CD4-positive, alpha-beta memory T cell (primary cell): ENCODE results near the gene KIAA1958. TPM values are rescaled to one million over a fixed set of nuclear protein-coding genes. Genes with fewer than 3 reads are reported as not detected.

Experiments
- CTCF ChIA-PET: fragments of 350-600 bp; sonication (Branson Sonifier 250); formaldehyde crosslinking; loops from one replicate; lab custom pipeline; 2021; ENCODE audit warnings: inconsistent platforms; ENCODE audit not compliant: partially characterized antibody; lab: Charles Lee
- POLR2A ChIA-PET: fragments of 350-600 bp; sonication (Branson Sonifier 250); formaldehyde crosslinking; loops from one replicate; lab custom pipeline; 2021; ENCODE audit not compliant: partially characterized antibody; lab: Charles Lee
- DNase-seq, 5 donors: peaks; one replicate each; pipeline versions ENCODE4 v3.0.0 to v3.0.0-alpha.2; 2020 to 2022; ENCODE audit warnings: mixed read lengths in 1 of 5
- H3K27ac ChIP-seq: one replicate; pipeline ENCODE4 v1.7.0; 2013; ENCODE audit warnings: low read depth, low read length
- H3K27me3 ChIP-seq: 2 replicates; pipeline ENCODE4 v1.7.0; 2013; ENCODE audit warnings: mild to moderate bottlenecking, low read length, moderate library complexity; ENCODE audit not compliant: insufficient read depth
- H3K36me3 ChIP-seq: 2 replicates; pipeline ENCODE4 v1.7.0; 2013; ENCODE audit warnings: mild to moderate bottlenecking, low read length, moderate library complexity; ENCODE audit not compliant: insufficient read depth
- H3K4me1 ChIP-seq: 2 replicates; pipeline ENCODE4 v1.7.0; 2013; ENCODE audit warnings: mild to moderate bottlenecking, low read length, moderate library complexity; ENCODE audit not compliant: insufficient read depth
- H3K4me3 ChIP-seq, 2 donors: one replicate each; pipeline ENCODE4 v1.7.0; 2013; ENCODE audit warnings: low read length in 2 of 2, mild to moderate bottlenecking in 1 of 2
- H3K9me3 ChIP-seq, 2 donors: one replicate each; pipeline ENCODE4 v1.7.0; 2013; ENCODE audit warnings: low read length in 2 of 2, control low read depth in 1 of 2; ENCODE audit not compliant: control insufficient read depth in 1 of 2
- H3K27ac Mint-ChIP-seq, 7 donors: one replicate each; pipeline ENCODE4 v1.8.0; 2020 to 2021; ENCODE audit warnings: mixed read lengths in 7 of 7, mild to moderate bottlenecking in 6 of 7, inconsistent platforms in 3 of 7, moderate library complexity in 3 of 7
- H3K27me3 Mint-ChIP-seq, 2 donors: one replicate each; pipeline ENCODE4 v1.8.0; 2020 to 2021; ENCODE audit warnings: mixed read lengths in 2 of 2
- H3K36me3 Mint-ChIP-seq, 2 donors: one replicate each; pipeline ENCODE4 v1.8.0; 2020 to 2021; ENCODE audit warnings: mixed read lengths in 2 of 2, inconsistent platforms in 1 of 2, mild to moderate bottlenecking in 1 of 2
- H3K4me1 Mint-ChIP-seq, 4 donors: one replicate each; pipeline ENCODE4 v1.8.0; 2020 to 2021; ENCODE audit warnings: mixed read lengths in 4 of 4, mild to moderate bottlenecking in 1 of 4
- H3K4me3 Mint-ChIP-seq, 8 donors: one replicate each; pipeline ENCODE4 v1.8.0; 2020 to 2021; ENCODE audit warnings: mixed read lengths in 8 of 8, mild to moderate bottlenecking in 7 of 8, moderate library complexity in 6 of 8, inconsistent platforms in 3 of 8
- H3K9me3 Mint-ChIP-seq, 8 donors: one replicate each; pipeline ENCODE4 v1.8.0; 2020 to 2021; ENCODE audit warnings: mixed read lengths in 8 of 8, mild to moderate bottlenecking in 5 of 8, inconsistent platforms in 3 of 8, moderate library complexity in 1 of 8
- intact Hi-C: fragments of 100-400 bp; cut with micrococcal nuclease; formaldehyde crosslinking; loops from one replicate; pipeline ENCODE4 v1.15.1; 2023
- polyA plus RNA-seq, 2 donors: library from polyadenylated mRNA; unstranded; fragments of 300-500 nt; fragmentation: Illumina TruSeq; gene quantifications; one replicate each; pipeline ENCODE4 v1.2.3, GENCODE V29; 2021
- total RNA-seq, 2 experiments: library from RNA; stranded (reverse); gene quantifications; one replicate each; pipeline ENCODE4 v1.2.3, GENCODE V29; 2021

KIAA1958 gene
- total and polyA plus RNA-seq, 4 experiments from 2014 or later: 0.63 to 5.1 (median 2.8) TPM

GRCh38 chr9:112535301-112535700 is 48.7 kb downstream of the KIAA1958 start:
- CTCF ChIA-PET: no interaction called here
- Mint-ChIP-seq H3K9me3 (no peaks in the 10 kb centered on the region), H3K27me3 (no peaks in the 10 kb centered on the region), H3K4me1 (peaks cover 0 to 6% (median 5%) of the 10 kb centered on the region in 4 donors), H3K4me3 (no peak overlapping the region), H3K27ac (no peak overlapping the region), H3K36me3 (no peaks in the 10 kb centered on the region)
- H3K4me1 ChIP-seq: no peaks in the 10 kb centered on the region
- no peaks in the 10 kb centered on the region for H3K9me3 ChIP-seq
- no peak overlapping the region for H3K4me3 ChIP-seq
- intact Hi-C loops: no loop called here
- H3K27me3 ChIP-seq: no peaks in the 10 kb centered on the region
- no peak overlapping the region for H3K27ac ChIP-seq
- no peak for DNase-seq
- H3K36me3 ChIP-seq: no peaks in the 10 kb centered on the region
- POLR2A ChIA-PET: no interaction called here

GRCh38 chr9:112535811-112536210 is 49.2 kb downstream of the KIAA1958 start:
- Mint-ChIP-seq H3K27me3 (no peaks in the 10 kb centered on the region), H3K27ac (peak overlapping the region in 1 of 7 donors; percentile 24), H3K9me3 (no peaks in the 10 kb centered on the region), H3K4me1 (peaks cover 0 to 6% (median 5%) of the 10 kb centered on the region in 4 donors), H3K4me3 (no peak overlapping the region), H3K36me3 (no peaks in the 10 kb centered on the region)
- CTCF ChIA-PET: no interaction called here
- DNase-seq: no peak
- Histone ChIP-seq H3K9me3 (no peaks in the 10 kb centered on the region), H3K4me3 (no peak overlapping the region), H3K4me1 (no peaks in the 10 kb centered on the region), H3K27me3 (no peaks in the 10 kb centered on the region), H3K36me3 (no peaks in the 10 kb centered on the region), H3K27ac (no peak overlapping the region)
- POLR2A ChIA-PET: no interaction called here
- intact Hi-C loops: no loop called here

GRCh38 chr9:112537561-112537960 is 50.9 kb downstream of the KIAA1958 start:
- Histone ChIP-seq H3K4me3 (no peak overlapping the region), H3K4me1 (no peaks in the 10 kb centered on the region), H3K27me3 (no peaks in the 10 kb centered on the region), H3K36me3 (no peaks in the 10 kb centered on the region), H3K9me3 (no peaks in the 10 kb centered on the region), H3K27ac (no peak overlapping the region)
- Mint-ChIP-seq H3K4me3 (peak overlapping the region in 1 of 8 donors; percentile 23), H3K4me1 (peaks cover 0 to 6% (median 4%) of the 10 kb centered on the region in 4 donors), H3K27ac (no peak overlapping the region), H3K36me3 (no peaks in the 10 kb centered on the region), H3K27me3 (no peaks in the 10 kb centered on the region), H3K9me3 (no peaks in the 10 kb centered on the region)
- ChIA-PET CTCF (no interaction called here), POLR2A (no interaction called here)
- intact Hi-C loops: no loop called here
- DNase-seq: no peak

GRCh38 chr9:112540800-112541199 is 54.2 kb downstream of the KIAA1958 start:
- H3K9me3 ChIP-seq: no peaks in the 10 kb centered on the region
- no peaks in the 10 kb centered on the region for H3K27me3 Mint-ChIP-seq
- no peak for DNase-seq
- no peak overlapping the region for H3K4me3 ChIP-seq
- no peak overlapping the region for H3K27ac Mint-ChIP-seq
- POLR2A ChIA-PET: no interaction called here
- H3K4me3 Mint-ChIP-seq: no peak overlapping the region
- no peaks in the 10 kb centered on the region for H3K27me3 ChIP-seq
- H3K4me1 Mint-ChIP-seq: peaks cover 0 to 4% (median 3%) of the 10 kb centered on the region in 4 donors
- intact Hi-C loops: no loop called here
- H3K9me3 Mint-ChIP-seq: no peaks in the 10 kb centered on the region
- H3K36me3 ChIP-seq: no peaks in the 10 kb centered on the region
- no peaks in the 10 kb centered on the region for H3K4me1 ChIP-seq
- no peaks in the 10 kb centered on the region for H3K36me3 Mint-ChIP-seq
- CTCF ChIA-PET: no interaction called here
- H3K27ac ChIP-seq: no peak overlapping the region

- Mint-ChIP-seq H3K27ac (no peak overlapping the region), H3K4me3 (no peak overlapping the region), H3K27me3 (no peaks in the 10 kb centered on the region), H3K36me3 (no peaks in the 10 kb centered on the region), H3K9me3 (no peaks in the 10 kb centered on the region), H3K4me1 (peaks cover 4 to 9% (median 8%) of the 10 kb centered on the region in 4 donors)
- Histone ChIP-seq H3K9me3 (no peaks in the 10 kb centered on the region), H3K4me3 (no peak overlapping the region), H3K36me3 (no peaks in the 10 kb centered on the region), H3K27me3 (no peaks in the 10 kb centered on the region), H3K4me1 (no peaks in the 10 kb centered on the region), H3K27ac (no peak overlapping the region)
- no peak for DNase-seq
- ChIA-PET CTCF (no interaction called here), POLR2A (no interaction called here)
- intact Hi-C loops: no loop called here
Observed at GRCh38 chr9:112541685-112542084, 55.1 kb downstream of the KIAA1958 start.

GRCh38 chr9:112542593-112543292 is 56.1 kb downstream of the KIAA1958 start:
- Histone ChIP-seq H3K4me1 (no peaks in the 10 kb centered on the region), H3K9me3 (no peaks in the 10 kb centered on the region), H3K36me3 (no peaks in the 10 kb centered on the region), H3K4me3 (no peak overlapping the region), H3K27ac (no peak overlapping the region), H3K27me3 (no peaks in the 10 kb centered on the region)
- no peak overlapping the region for H3K4me3 Mint-ChIP-seq
- ChIA-PET CTCF (no interaction called here), POLR2A (no interaction called here)
- H3K27me3 Mint-ChIP-seq: no peaks in the 10 kb centered on the region
- H3K4me1 Mint-ChIP-seq: peaks cover 4 to 10% (median 8%) of the 10 kb centered on the region in 4 donors
- no peak for DNase-seq
- H3K36me3 Mint-ChIP-seq: no peaks in the 10 kb centered on the region
- H3K27ac Mint-ChIP-seq: no peak overlapping the region
- H3K9me3 Mint-ChIP-seq: no peaks in the 10 kb centered on the region
- intact Hi-C loops: no loop called here

GRCh38 chr9:112544477-112544876 is 57.9 kb downstream of the KIAA1958 start:
- Mint-ChIP-seq H3K27ac (no peak overlapping the region), H3K4me1 (peaks cover 4 to 10% (median 8%) of the 10 kb centered on the region in 4 donors), H3K36me3 (peaks cover 0 to 4% of the 10 kb centered on the region in 2 donors), H3K4me3 (no peak overlapping the region), H3K27me3 (no peaks in the 10 kb centered on the region), H3K9me3 (no peaks in the 10 kb centered on the region)
- H3K27ac ChIP-seq: no peak overlapping the region
- no peaks in the 10 kb centered on the region for H3K27me3 ChIP-seq
- no peak overlapping the region for H3K4me3 ChIP-seq
- ChIA-PET CTCF (interaction anchor here (1.5 kb wide), 1 partner anchor 14 kb away, joined by 3 read pairs; no protein-coding TSS in a partner anchor), POLR2A (interaction anchor here (0.7 kb wide), 1 partner anchor 49 kb away, joined by 3 read pairs; no protein-coding TSS in a partner anchor)
- no peaks in the 10 kb centered on the region for H3K9me3 ChIP-seq
- H3K4me1 ChIP-seq: no peaks in the 10 kb centered on the region
- intact Hi-C loops: no loop called here
- H3K36me3 ChIP-seq: no peaks in the 10 kb centered on the region
- no peak for DNase-seq
